GM23338 (cell line): ENCODE measurements around the gene CD33. TPM values are rescaled to one million over a fixed set of nuclear protein-coding genes. Genes with fewer than 3 reads are reported as not detected.

Experiments
- ATAC-seq: fragments of 200-7000 bp; cut with Tn5 transposase; 3 replicates; pipeline ENCODE4 v1.9.1; 2020
- DNase-seq: peaks from one replicate; pipeline ENCODE4 v3.0.0-alpha.2; 2015; ENCODE audit warnings: low spot score
- H2AFZ ChIP-seq: fragments of 200-600 bp; sonication (generic); 2 replicates; pipeline ENCODE4 v1.8.0; 2016; ENCODE audit warnings: antibody characterized with exemption, mild to moderate bottlenecking, moderate library complexity
- H3F3A ChIP-seq: fragments of 200-600 bp; sonication (generic); replicated peaks from 2 replicates; pipeline ENCODE4 v1.8.0; 2017; ENCODE audit warnings: antibody characterized with exemption, mixed run types, low read depth
- H3K27ac ChIP-seq: fragments of 200-600 bp; sonication (generic); 2 replicates; pipeline ENCODE4 v1.6.1; 2016; ENCODE audit warnings: low read depth
- H3K27me3 ChIP-seq: fragments of 200-600 bp; sonication (generic); 2 replicates; pipeline ENCODE4 v1.8.0; 2016; ENCODE audit warnings: mild to moderate bottlenecking, mixed run types, moderate library complexity; ENCODE audit not compliant: insufficient read depth
- H3K36me3 ChIP-seq: fragments of 200-600 bp; sonication (generic); 2 replicates; pipeline ENCODE4 v1.8.0; 2016; ENCODE audit warnings: mild to moderate bottlenecking; ENCODE audit not compliant: insufficient read depth
- H3K4me1 ChIP-seq: fragments of 200-600 bp; sonication (generic); 2 replicates; pipeline ENCODE4 v1.8.0; 2016; ENCODE audit warnings: mild to moderate bottlenecking, moderate library complexity; ENCODE audit not compliant: insufficient read depth
- H3K4me2 ChIP-seq: fragments of 200-600 bp; sonication (generic); 2 replicates; pipeline ENCODE4 v1.7.1; 2017; ENCODE audit warnings: mixed run types
- H3K4me3 ChIP-seq: fragments of 200-600 bp; sonication (generic); 2 replicates; pipeline ENCODE4 v1.6.1; 2016; ENCODE audit warnings: mixed run types
- H3K79me2 ChIP-seq: fragments of 200-600 bp; sonication (generic); replicated peaks from 2 replicates; pipeline ENCODE4 v1.8.0; 2017; ENCODE audit warnings: mild to moderate bottlenecking; ENCODE audit not compliant: insufficient read depth
- H3K9me2 ChIP-seq: fragments of 200-600 bp; sonication (generic); 2 replicates; pipeline ENCODE4 v1.8.0; 2017; ENCODE audit not compliant: insufficient read depth
- H4K20me1 ChIP-seq: fragments of 200-600 bp; sonication (generic); replicated peaks from 2 replicates; pipeline ENCODE4 v1.8.0; 2017; ENCODE audit warnings: mild to moderate bottlenecking; ENCODE audit not compliant: insufficient read depth
- H3K27ac Mint-ChIP-seq: 2 replicates; pipeline ENCODE4 v1.8.0; 2020; ENCODE audit warnings: inconsistent platforms, mild to moderate bottlenecking, moderate library complexity, mixed read lengths
- H3K27me3 Mint-ChIP-seq: 3 replicates; pipeline ENCODE4 v1.8.0; 2022; ENCODE audit warnings: low read depth, mild to moderate bottlenecking, moderate library complexity, mixed read lengths, inconsistent platforms; ENCODE audit not compliant: insufficient read depth, poor library complexity
- H3K36me3 Mint-ChIP-seq: 3 replicates; pipeline ENCODE4 v1.8.0; 2021; ENCODE audit warnings: low read depth, mild to moderate bottlenecking, inconsistent platforms, moderate library complexity, mixed read lengths
- H3K4me1 Mint-ChIP-seq: 3 replicates; pipeline ENCODE4 v1.8.0; 2020; ENCODE audit warnings: mild to moderate bottlenecking, inconsistent platforms, mixed read lengths
- H3K4me3 Mint-ChIP-seq: 3 replicates; pipeline ENCODE4 v1.8.0; 2021; ENCODE audit warnings: moderate library complexity, mild to moderate bottlenecking, inconsistent platforms, mixed read lengths
- H3K9me3 Mint-ChIP-seq: 3 replicates; pipeline ENCODE4 v1.8.0; 2020; ENCODE audit warnings: moderate library complexity, mild to moderate bottlenecking, inconsistent platforms, mixed read lengths
- CTCF ChIP-seq, 2 experiments: fragments of 200-600 bp in 1 of 2; sonication (generic) in 1 of 2; conservative IDR thresholded peaks; 2 replicates each; pipeline versions ENCODE4 v1.5.1 to v1.6.1; 2016 to 2017; ENCODE audit warnings: antibody characterized with exemption in 2 of 2, low read depth in 2 of 2, mild to moderate bottlenecking in 2 of 2, moderate library complexity in 1 of 2
- ETS1 ChIP-seq: IDR thresholded peaks from 2 replicates; pipeline ENCODE4 v1.6.1; 2016; ENCODE audit warnings: antibody characterized with exemption
- EZH2phosphoT487 ChIP-seq: fragments of 200-600 bp; sonication (generic); IDR thresholded peaks from one replicate; pipeline ENCODE4 v1.8.1; 2018; ENCODE audit warnings: antibody characterized with exemption; ENCODE audit not compliant: unreplicated experiment
- JUNB ChIP-seq: IDR thresholded peaks from one replicate; pipeline ENCODE4 v1.6.1; 2016; ENCODE audit warnings: antibody characterized with exemption; ENCODE audit not compliant: unreplicated experiment
- POLR2AphosphoS5 ChIP-seq: IDR thresholded peaks from 2 replicates; pipeline ENCODE4 v1.6.1; 2016; ENCODE audit warnings: antibody characterized with exemption, low read depth
- REST ChIP-seq: IDR thresholded peaks from one replicate; pipeline ENCODE4 v1.6.1; 2018; ENCODE audit warnings: antibody characterized with exemption; ENCODE audit not compliant: unreplicated experiment
- STAT1 ChIP-seq: IDR thresholded peaks from one replicate; pipeline ENCODE4 v1.6.1; 2016; ENCODE audit warnings: antibody characterized with exemption; ENCODE audit not compliant: unreplicated experiment
- ZNF114 ChIP-seq: fragments of 250-450 bp; sonication (Bioruptor Pico); IDR thresholded peaks from 2 replicates; pipeline ENCODE4 v1.5.0; 2020; ENCODE audit warnings: mild to moderate bottlenecking, moderate library complexity
- ZNF331 ChIP-seq: fragments of 250-450 bp; sonication (Bioruptor Pico); IDR thresholded peaks from 2 replicates; pipeline ENCODE4 v1.5.0; 2020; ENCODE audit warnings: low read depth, mild to moderate bottlenecking, moderate library complexity
- polyA plus RNA-seq: library from polyadenylated mRNA; unstranded; fragments of >200 nt; fragmentation: Nextera tagmentation; extraction: Ambion mirVana; gene quantifications from 2 replicates; pipeline ENCODE4 v1.2.1, GENCODE V29; 2016
- total RNA-seq: library from RNA; depleted of rRNA; stranded (reverse); fragments of >200 nt; shearing (Covaris generic); gene quantifications from 2 replicates; pipeline ENCODE4 v1.2.3, GENCODE V29; 2014

CD33 gene
- total and polyA plus RNA-seq, 2 experiments from 2014 or later = 0.45 TPM; not detected in 1

GRCh38 chr19:51253088-51253806, 28.4 kb downstream of the CD33 start:
- TF ChIP-seq STAT1 (no peak), CTCF (conservative IDR thresholded peaks at IDR 0.05; ENCODE audit: low read depth in 2 of 2) (no peak), REST (no peak), POLR2AphosphoS5 (no peak)
- H3K4me3 ChIP-seq = no peak overlapping the region
- H2AFZ ChIP-seq = 0 out of 2 replicates have a peak overlapping the region, but pooled peaks have one; percentile 28
- H3K36me3 ChIP-seq = no peaks in the 10 kb centered on the region
- no peaks in the 10 kb centered on the region for H3K27me3 Mint-ChIP-seq
- H3K4me1 ChIP-seq = 0 out of 2 replicates have a peak, but pooled peaks cover 3% of the 10 kb centered on the region
- DNase-seq (no peak), ATAC-seq (no peak)
- H4K20me1 ChIP-seq = no peaks in the 10 kb centered on the region
- H3K27ac Mint-ChIP-seq = no peak overlapping the region
- H3K79me2 ChIP-seq = no peaks in the 10 kb centered on the region
- no peak overlapping the region for H3K4me2 ChIP-seq
- H3K36me3 Mint-ChIP-seq = peaks cover 6% of the 10 kb centered on the region; the same call in 1 of the 3 replicates
- H3K9me3 Mint-ChIP-seq = peaks cover 31% of the 10 kb centered on the region
- no peak overlapping the region for H3K4me3 Mint-ChIP-seq
- H3K4me1 Mint-ChIP-seq = peaks cover 3% of the 10 kb centered on the region; the same call in 2 of the 3 replicates
- H3K9me2 ChIP-seq = no peaks in the 10 kb centered on the region
- H3F3A ChIP-seq = no peaks in the 10 kb centered on the region
- no peaks in the 10 kb centered on the region for H3K27me3 ChIP-seq
- H3K27ac ChIP-seq = no peak overlapping the region

GRCh38 chr19:51256155-51256625, 31.3 kb downstream of the CD33 start:
- H3K27me3 Mint-ChIP-seq = no peaks in the 10 kb centered on the region
- TF ChIP-seq STAT1 = no peak
- no peak for TF ChIP-seq ETS1
- no peak for TF ChIP-seq ZNF114 (CRISPR knock-in tag)
- TF ChIP-seq REST = no peak
- no peak for TF ChIP-seq EZH2phosphoT487
- TF ChIP-seq JUNB = no peak
- no peak for TF ChIP-seq ZNF331
- no peak for TF ChIP-seq POLR2AphosphoS5

More at GRCh38 chr19:51256155-51256625, 31.3 kb downstream of the CD33 start:
- Histone ChIP-seq H3K36me3 (no peaks in the 10 kb centered on the region), H3K4me2 (no peak overlapping the region), H2AFZ (no peak overlapping the region), H3K79me2 (no peaks in the 10 kb centered on the region), H3K4me1 (peaks cover 14% of the 10 kb centered on the region), H3K4me3 (no peak overlapping the region), H3F3A (no peaks in the 10 kb centered on the region), H3K27ac (no peak overlapping the region), H3K27me3 (no peaks in the 10 kb centered on the region), H4K20me1 (no peaks in the 10 kb centered on the region), H3K9me2 (no peaks in the 10 kb centered on the region)
- no peak for ATAC-seq
- Mint-ChIP-seq H3K4me1 (peaks cover 13% of the 10 kb centered on the region; the same call in 2 of the 3 replicates), H3K27ac (no peak overlapping the region), H3K36me3 (peaks cover 6% of the 10 kb centered on the region; the same call in 1 of the 3 replicates), H3K4me3 (no peak overlapping the region), H3K9me3 (peaks cover 18% of the 10 kb centered on the region)
- DNase-seq = no peak
